Stomach (tissue), 9 donors: Measurements from ENCODE around the gene SPCS2. TPM values are rescaled to one million over a fixed set of nuclear protein-coding genes. Genes with fewer than 3 reads are reported as not detected.
"Not testable (repeated sequence)": the region's sequence is repeated elsewhere in the genome, so short reads cannot be mapped to it uniquely, and the experiment has no call there.

Experiments used
- DNase-seq, 2 donors: peaks; one replicate each; pipeline versions ENCODE4 v3.0.0 to v3.0.0-alpha.2; 2013 to 2019
- H3K27ac ChIP-seq, 5 donors: fragments of 200-600 bp in 4 of 5; sonication (generic) in 4 of 5; one replicate each; pipeline ENCODE4 v1.5.1; 2013 to 2019; ENCODE audit warnings: mild to moderate bottlenecking in 1 of 5, moderate library complexity in 1 of 5
- H3K27me3 ChIP-seq, 3 donors: fragments of 200-600 bp; sonication (generic); one replicate each; pipeline ENCODE4 v1.5.1; 2017 to 2019; ENCODE audit warnings: mixed run types in 1 of 3
- H3K36me3 ChIP-seq, 4 donors: fragments of 200-600 bp; sonication (generic); 1 replicate in 3 of 4; 2 replicates in 1 of 4; pipeline ENCODE4 v1.5.1; 2016 to 2019
- H3K4me1 ChIP-seq, 4 donors: fragments of 200-600 bp; sonication (generic); one replicate each; pipeline ENCODE4 v1.5.1; 2016 to 2019
- H3K4me3 ChIP-seq, 4 donors: fragments of 200-600 bp; sonication (generic) in 3 of 4; one replicate each; pipeline ENCODE4 v1.5.1; 2016 to 2019; ENCODE audit warnings: mild to moderate bottlenecking in 1 of 4
- H3K9me3 ChIP-seq, 4 donors: fragments of 200-600 bp; sonication (generic); one replicate each; pipeline ENCODE4 v1.5.1; 2016 to 2019
- EP300 ChIP-seq: sonication (generic); formaldehyde crosslinking; IDR thresholded peaks from one replicate; pipeline ENCODE4 v1.6.1; 2017; ENCODE audit warnings: antibody characterized with exemption
- POLR2A ChIP-seq, 4 donors: fragments of 450-650 bp; IDR thresholded peaks; one replicate each; pipeline ENCODE4 v1.6.1; 2016; ENCODE audit warnings: antibody characterized with exemption in 4 of 4, control low read depth in 2 of 4, mild to moderate bottlenecking in 1 of 4, moderate library complexity in 1 of 4
- POLR2AphosphoS5 ChIP-seq, 3 donors: sonication (generic); formaldehyde crosslinking; IDR thresholded peaks; one replicate each; pipeline ENCODE4 v1.6.1; 2016; ENCODE audit warnings: antibody characterized with exemption in 3 of 3
- WGBS, 5 donors: extraction: QIAGEN DNeasy Blood & Tissue Kit in 3 of 5; methylation state at CpG; one replicate each; pipeline versions ENCODE4 v1.1.5 to v1.1.7; 2013 to 2018; 5-methylcytosine and 5-hydroxymethylcytosine counted together
- intact Hi-C: fragments of 100-400 bp; cut with DNase I; formaldehyde crosslinking; loops from one replicate; pipeline ENCODE4 v1.15.1; 2023; ENCODE audit warnings: low total_unique reads
- polyA plus RNA-seq, 3 donors: library from polyadenylated mRNA; stranded (reverse); fragments of 200-250 nt; gene quantifications; one replicate each; pipeline ENCODE4 v1.2.3, GENCODE V29; 2013
- total RNA-seq, 5 donors: library from RNA; depleted of rRNA; stranded (reverse); fragments of >200 nt; gene quantifications; one replicate each; pipeline versions ENCODE4 v1.1.0 to v1.2.3, GENCODE V29; 2014 to 2016
- TF ChIP-seq, protein P1 (sequence below), 7 experiments: fragments of 450-650 bp in 4 of 7; fragments of 200-600 bp in 3 of 7; sonication (generic) in 3 of 7; IDR thresholded peaks; one replicate each; pipeline ENCODE4 v1.5.1; 2016 to 2019; ENCODE audit warnings: antibody characterized with exemption in 7 of 7, control low read depth in 2 of 7, mild to moderate bottlenecking in 1 of 7
- donor health status: healthy with polysubstance abuse.
- donor health status: Bipolar disorder and iron deficiency.
- donor health status: healthy.

The SPCS2 gene
- total and polyA plus RNA-seq, 8 donors, result 5.4 to 191 (median 50.7) TPM

DNA sequence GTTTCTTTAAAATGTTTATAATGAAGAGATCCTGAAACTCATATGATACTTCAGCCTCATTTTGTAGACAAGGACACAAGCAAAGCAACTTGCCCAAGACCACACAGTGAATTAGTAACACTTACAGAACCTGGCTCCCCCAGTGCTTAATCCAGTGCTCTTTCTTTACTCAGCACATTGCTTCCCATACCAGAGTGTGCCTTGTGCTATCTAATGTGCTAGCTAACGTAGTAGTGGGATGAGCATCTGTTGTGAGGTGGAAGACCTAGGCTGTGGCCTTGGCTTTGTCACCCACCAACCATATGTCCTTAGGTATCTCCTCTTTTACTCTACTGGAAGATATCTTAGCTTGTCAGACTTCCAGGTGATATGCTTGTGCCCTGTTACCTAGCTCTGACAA is 5.1 kb downstream of the SPCS2 start:
- Histone ChIP-seq H3K4me3 (no peak overlapping the region), H3K4me1 (peaks cover 31 to 82% (median 62%) of the 10 kb centered on the region in 4 donors), H3K27ac (peak overlapping the region in 1 of 5 donors; percentile 11), H3K9me3 (no peaks in the 10 kb centered on the region), H3K36me3 (peaks cover 0 to 18% (median 9%) of the 10 kb centered on the region in 4 donors), H3K27me3 (no peaks in the 10 kb centered on the region)
- WGBS, 5 donors, result 85 to 100% (median 93%) methylated on average over 1 of the region's 1 CpG
- intact Hi-C loops, result no loop called here
- no peak for DNase-seq
- no peak for TF ChIP-seq POLR2AphosphoS5 (IDR thresholded peaks at IDR 0.05)
- TF ChIP-seq EP300, result no peak
- no peak for TF ChIP-seq POLR2A (IDR thresholded peaks at IDR 0.05)
- TF ChIP-seq, protein P1, sequence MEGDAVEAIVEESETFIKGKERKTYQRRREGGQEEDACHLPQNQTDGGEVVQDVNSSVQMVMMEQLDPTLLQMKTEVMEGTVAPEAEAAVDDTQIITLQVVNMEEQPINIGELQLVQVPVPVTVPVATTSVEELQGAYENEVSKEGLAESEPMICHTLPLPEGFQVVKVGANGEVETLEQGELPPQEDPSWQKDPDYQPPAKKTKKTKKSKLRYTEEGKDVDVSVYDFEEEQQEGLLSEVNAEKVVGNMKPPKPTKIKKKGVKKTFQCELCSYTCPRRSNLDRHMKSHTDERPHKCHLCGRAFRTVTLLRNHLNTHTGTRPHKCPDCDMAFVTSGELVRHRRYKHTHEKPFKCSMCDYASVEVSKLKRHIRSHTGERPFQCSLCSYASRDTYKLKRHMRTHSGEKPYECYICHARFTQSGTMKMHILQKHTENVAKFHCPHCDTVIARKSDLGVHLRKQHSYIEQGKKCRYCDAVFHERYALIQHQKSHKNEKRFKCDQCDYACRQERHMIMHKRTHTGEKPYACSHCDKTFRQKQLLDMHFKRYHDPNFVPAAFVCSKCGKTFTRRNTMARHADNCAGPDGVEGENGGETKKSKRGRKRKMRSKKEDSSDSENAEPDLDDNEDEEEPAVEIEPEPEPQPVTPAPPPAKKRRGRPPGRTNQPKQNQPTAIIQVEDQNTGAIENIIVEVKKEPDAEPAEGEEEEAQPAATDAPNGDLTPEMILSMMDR (IDR thresholded peaks at IDR 0.05), result no peak

DNA sequence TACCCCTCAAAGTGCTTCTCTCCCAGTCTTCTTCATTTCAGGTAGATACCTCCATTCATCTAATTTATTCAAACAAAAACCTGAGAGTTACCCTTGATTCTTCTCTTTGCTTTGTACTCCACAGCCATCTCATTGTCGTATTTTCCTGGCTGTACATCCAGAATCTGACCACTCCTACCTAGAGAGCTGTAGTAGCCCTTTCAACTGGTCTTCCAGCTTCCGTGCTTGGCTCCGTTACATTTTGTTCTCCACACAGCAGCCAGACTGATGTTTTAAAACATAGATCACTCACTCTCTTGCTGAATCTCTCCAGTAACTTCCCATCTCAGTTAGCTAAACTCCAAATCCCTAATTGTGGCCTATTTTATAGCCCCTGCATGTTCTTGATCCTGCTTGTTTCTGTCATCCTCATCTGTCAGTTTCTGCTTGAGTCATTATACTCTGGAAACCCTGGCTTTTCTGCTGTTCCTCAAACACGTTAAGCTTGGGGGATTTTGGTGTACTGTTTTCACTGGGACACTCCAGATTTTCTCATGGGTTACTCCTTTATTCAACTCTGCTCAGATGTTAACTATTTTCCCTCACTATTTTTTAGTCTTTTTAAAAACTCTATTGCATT is 7.4 kb downstream of the SPCS2 start:
- TF ChIP-seq, protein P1 (IDR thresholded peaks at IDR 0.05), result no peak
- no peak for TF ChIP-seq EP300
- no peak for TF ChIP-seq POLR2AphosphoS5 (IDR thresholded peaks at IDR 0.05)
- no peak for TF ChIP-seq POLR2A (IDR thresholded peaks at IDR 0.05)
- no peak overlapping the region for H3K27ac ChIP-seq
- no peaks in the 10 kb centered on the region for H3K27me3 ChIP-seq
- H3K9me3 ChIP-seq, result no peaks in the 10 kb centered on the region
- intact Hi-C loops, result no loop called here
- peaks cover 0 to 18% (median 12%) of the 10 kb centered on the region in 4 donors for H3K36me3 ChIP-seq
- H3K4me1 ChIP-seq, result peaks cover 13 to 83% (median 53%) of the 10 kb centered on the region in 4 donors
- no peak for DNase-seq
- no peak overlapping the region for H3K4me3 ChIP-seq
- WGBS, 5 donors, result 45 to 68% (median 55%) methylated on average over 4 of the region's 4 CpGs

DNA sequence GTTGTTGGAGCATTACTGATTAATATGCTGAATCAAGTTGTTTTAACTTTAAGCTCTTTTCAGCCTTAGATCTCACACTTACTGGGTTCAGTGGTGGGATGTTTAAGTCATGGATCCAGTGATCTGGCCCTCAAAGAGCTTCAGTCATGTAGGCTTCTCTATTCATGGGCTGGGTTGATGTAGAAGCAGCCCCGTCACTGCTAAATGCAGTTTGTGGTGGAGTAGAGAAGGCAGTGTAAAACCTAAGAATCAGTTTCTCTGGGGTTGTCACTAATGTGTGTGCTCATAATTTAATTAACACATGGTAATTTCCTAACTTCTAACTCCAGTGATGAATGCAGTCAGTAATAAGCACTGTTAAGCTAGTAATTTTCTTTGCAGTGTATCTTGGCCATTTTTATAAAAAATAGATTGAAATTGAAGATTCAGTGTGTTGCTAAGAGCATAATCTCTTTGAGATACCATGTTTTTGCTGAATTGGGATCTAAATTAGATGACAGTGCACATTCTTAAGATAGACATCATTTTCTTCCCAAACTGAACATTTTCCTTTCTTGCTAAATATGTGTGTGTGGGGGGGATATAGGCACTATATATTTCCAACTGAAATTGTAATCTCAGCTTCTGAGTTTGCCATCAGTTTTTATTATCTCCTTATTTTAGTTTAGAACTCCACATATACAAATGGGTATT is 9.0 kb downstream of the SPCS2 start:
- DNase-seq, result no peak
- Histone ChIP-seq H3K4me1 (peaks cover 10 to 82% (median 48%) of the 10 kb centered on the region in 4 donors), H3K9me3 (no peaks in the 10 kb centered on the region), H3K27me3 (no peaks in the 10 kb centered on the region), H3K36me3 (peaks cover 0 to 14% (median 7%) of the 10 kb centered on the region in 4 donors), H3K4me3 (no peak overlapping the region), H3K27ac (no peak overlapping the region)
- TF ChIP-seq POLR2A (IDR thresholded peaks at IDR 0.05), result no peak
- no peak for TF ChIP-seq POLR2AphosphoS5 (IDR thresholded peaks at IDR 0.05)
- TF ChIP-seq EP300, result no peak
- TF ChIP-seq, protein P1 (IDR thresholded peaks at IDR 0.05), result no peak
- intact Hi-C loops, result no loop called here
- WGBS, 5 donors, result 90 to 97% (median 94%) methylated on average over 1 of the region's 1 CpG

DNA sequence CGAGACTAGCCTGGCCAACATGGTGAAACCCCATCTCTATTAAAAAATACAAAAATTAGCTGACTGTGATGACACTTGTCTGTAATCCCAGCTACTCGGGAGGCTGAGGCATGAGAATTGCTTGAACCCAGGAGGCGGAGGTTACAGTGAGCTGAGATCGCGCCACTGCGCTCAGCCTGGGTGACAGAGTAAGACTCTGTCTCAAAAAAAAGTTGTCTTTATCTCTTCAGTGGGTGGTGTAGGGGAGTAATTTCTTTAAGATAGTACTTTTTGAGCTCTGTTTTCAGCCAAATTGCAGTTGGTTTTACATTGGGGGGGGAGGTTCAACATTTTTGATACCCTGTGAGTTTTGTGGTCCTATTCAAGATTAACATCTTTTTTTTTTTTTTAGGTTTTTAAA is 11.1 kb downstream of the SPCS2 start:
- Histone ChIP-seq H3K36me3 (peaks cover 0 to 18% (median 11%) of the 10 kb centered on the region in 4 donors), H3K4me1 (peaks cover 10 to 91% (median 53%) of the 10 kb centered on the region in 4 donors)
- H3K27ac ChIP-seq, H3K4me3 ChIP-seq, intact Hi-C loops, H3K27me3 ChIP-seq, DNase-seq, H3K9me3 ChIP-seq: not testable (repeated sequence)
- 91 to 97% (median 95%) methylated on average over 6 of the region's 6 CpGs for WGBS, 5 donors

DNA sequence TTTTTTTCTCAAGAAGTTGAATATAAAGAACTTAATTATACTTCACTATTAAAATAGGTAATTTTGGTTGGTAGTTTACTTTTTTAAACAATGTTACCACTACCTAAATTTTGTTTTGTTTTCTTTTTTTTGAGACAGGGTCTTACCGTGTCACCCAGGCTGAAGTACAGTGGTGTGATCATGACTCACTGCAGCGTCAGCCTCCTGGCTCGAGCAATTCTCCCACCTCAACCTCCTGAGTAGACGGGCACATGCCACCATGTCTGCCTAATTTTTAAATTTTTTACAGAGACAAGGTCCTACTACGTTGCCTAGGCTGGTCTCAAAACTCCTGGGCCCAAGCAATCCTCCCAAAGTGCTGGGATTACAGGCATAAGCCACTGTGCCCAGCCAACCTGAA is 17.6 kb downstream of the SPCS2 start:
- Histone ChIP-seq H3K27ac (no peak overlapping the region), H3K9me3 (no peaks in the 10 kb centered on the region), H3K4me3 (no peak overlapping the region), H3K36me3 (peaks cover 16 to 74% (median 69%) of the 10 kb centered on the region in 4 donors), H3K4me1 (peaks cover 0 to 37% (median 18%) of the 10 kb centered on the region in 4 donors), H3K27me3 (no peaks in the 10 kb centered on the region)
- 83 to 95% (median 87%) methylated on average over 5 of the region's 5 CpGs for WGBS, 5 donors
- DNase-seq, result no peak
- TF ChIP-seq EP300 (no peak), POLR2AphosphoS5 (IDR thresholded peaks at IDR 0.05) (no peak), POLR2A (IDR thresholded peaks at IDR 0.05) (no peak)
- TF ChIP-seq, protein P1 (IDR thresholded peaks at IDR 0.05), result no peak
- intact Hi-C loops, result no loop called here
